ENCODE results near the gene KRTAP5-6. TPM values are rescaled to one million over a fixed set of nuclear protein-coding genes. Genes with fewer than 3 reads are reported as not detected.

Gene KRTAP5-6
- total RNA-seq, 4 donors from 2014 or later, result not detected

DNA sequence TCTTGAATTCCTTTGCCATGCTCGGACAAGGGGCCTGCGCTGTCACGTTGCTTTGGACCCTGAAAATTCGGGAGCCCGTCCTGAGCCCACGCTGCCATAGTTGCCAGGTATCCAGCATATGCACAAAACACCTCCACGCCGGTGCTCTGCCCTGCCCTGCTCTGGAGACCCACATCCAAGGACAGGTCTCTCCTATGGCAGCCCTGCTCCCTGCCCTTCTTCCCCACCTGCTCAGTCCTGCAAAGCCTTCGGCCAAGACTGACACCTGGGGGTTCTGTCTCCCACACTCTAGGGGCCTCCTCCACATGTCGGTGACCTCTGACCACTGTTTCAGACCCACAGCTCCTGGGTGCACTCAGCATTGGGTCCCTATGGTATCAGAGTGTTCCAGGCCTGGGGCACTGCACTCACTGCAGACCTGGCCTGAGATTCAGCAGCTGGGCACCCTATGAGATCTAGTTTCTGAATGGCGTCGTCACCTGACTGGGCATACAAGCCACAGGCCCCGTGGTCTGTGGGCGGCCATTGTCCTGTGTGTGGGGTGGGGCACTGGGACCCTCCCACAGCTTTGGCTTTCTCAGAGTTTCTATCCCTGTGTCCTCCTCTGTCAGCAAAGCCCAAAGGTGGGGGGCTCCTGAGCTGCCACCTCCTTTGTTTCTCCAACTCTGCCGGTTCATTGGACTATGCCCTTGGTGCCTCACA is 2.0 kb upstream of the KRTAP5-6 start:
- TF ChIP-seq CTCF (IDR thresholded peaks at IDR 0.05), result no peak
- ATAC-seq (ENCODE audit: low FRiP score), result no peak
- no peak for DNase-seq (ENCODE audit: low spot score)

GRCh38 chr11:1695548-1696108 is 1.4 kb upstream of the KRTAP5-6 start:
- TF ChIP-seq CTCF (IDR thresholded peaks at IDR 0.05), result no peak
- DNase-seq (ENCODE audit: low spot score) (no peak), ATAC-seq (ENCODE audit: low FRiP score) (no peak)

GRCh38 chr11:1699771-1700170 is 2.8 kb downstream of the KRTAP5-6 start:
- DNase-seq (ENCODE audit: low spot score) (no peak), ATAC-seq (ENCODE audit: low FRiP score) (no peak)
- no peak for TF ChIP-seq CTCF (IDR thresholded peaks at IDR 0.05)

DNA sequence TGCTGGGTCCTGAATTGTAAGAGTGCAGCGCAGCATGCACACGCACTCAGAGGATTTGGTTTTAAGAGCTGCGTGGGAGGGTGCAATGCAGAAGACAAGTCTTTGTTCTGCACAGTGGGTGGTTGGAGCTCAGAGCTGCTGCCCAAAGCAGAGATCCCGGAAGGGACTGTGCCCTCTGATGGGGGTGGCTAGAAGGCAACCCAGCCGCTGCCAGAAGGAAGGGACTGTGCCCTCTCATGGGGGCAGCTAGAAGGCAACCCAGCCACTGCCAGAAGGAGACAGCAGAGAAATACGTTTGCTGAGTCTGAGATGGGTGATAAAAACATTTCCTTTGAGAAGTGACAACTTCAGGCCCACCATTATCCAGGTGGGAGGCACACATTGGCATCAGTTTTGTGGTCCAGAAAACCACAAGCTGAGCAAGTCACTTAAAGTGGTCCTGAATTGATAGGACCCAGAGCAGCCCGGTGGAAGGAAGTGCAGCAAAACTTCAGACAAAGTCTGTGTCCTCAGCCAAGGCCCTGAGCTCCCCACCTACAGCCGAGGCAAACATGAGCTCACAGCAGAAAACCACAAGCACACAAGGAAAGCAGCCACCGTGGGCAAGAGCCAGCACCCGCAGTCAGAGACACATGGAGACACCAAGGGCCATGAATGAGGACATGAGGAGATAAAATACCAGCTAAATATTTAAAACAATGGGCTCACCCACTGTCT is 4.3 kb downstream of the KRTAP5-6 start:
- DNase-seq (ENCODE audit: low spot score) (no peak), ATAC-seq (ENCODE audit: low FRiP score) (no peak)
- TF ChIP-seq CTCF (IDR thresholded peaks at IDR 0.05), result no peak

- no peak for DNase-seq (ENCODE audit: low spot score)
- ATAC-seq (ENCODE audit: low FRiP score), result no peak
- no peak for TF ChIP-seq CTCF (IDR thresholded peaks at IDR 0.05)
These were observed 5.5 kb downstream of the KRTAP5-6 start for GRCh38 chr11:1702506-1702905.

- ATAC-seq (ENCODE audit: low FRiP score), result no peak
- no peak for TF ChIP-seq CTCF (IDR thresholded peaks at IDR 0.05)
- DNase-seq (ENCODE audit: low spot score), result no peak
These were observed 6.2 kb downstream of the KRTAP5-6 start for GRCh38 chr11:1703146-1703545.

Data from omental fat pad (tissue), 4 donors.